Heart left ventricle (tissue), 13 donors: ENCODE data around the gene MANSC1.

Experiments
- POLR2A ChIP-seq, 2 donors: fragments of 450-650 bp; IDR thresholded peaks; one replicate each; pipeline ENCODE4 v1.6.1; 2017; ENCODE audit warnings: antibody characterized with exemption in 2 of 2, mild to moderate bottlenecking in 2 of 2, moderate library complexity in 2 of 2
- TF ChIP-seq, protein P1 (sequence below), 12 donors: fragments of 200-600 bp; sonication (generic) in 4 of 12; IDR thresholded peaks; one replicate each; pipeline versions ENCODE4 v1.5.0 to v1.8.0; 2018 to 2022; ENCODE audit warnings: antibody characterized with exemption in 12 of 12, mild to moderate bottlenecking in 5 of 12
- donor health status: ischemic (EF 13 %, LVEDD 7.1; RV severe dilation, severe dysfunction).
- donor health status: DM: no; HTN: yes; CAD: no.
- donor health status: DM: no; HTN: no; CAD: no.
- donor health status: ischemic (EF 25% LVEDD 6.9; RV normal size, moderate dysfunction).
- donor health status: ischemic (EF 25% LVEDD 5.7; RV mildly dilated, moderate dysfunction).
- donor health status: ischemic (EF 35%, LVEDD 5.7; RV mildly dilated, moderate dysfunction).
- donor health status: nonischemic (EF 11% LVEDD 7.7; RV severe dilation, severe dysfunction).
- donor health status: DM: yes; HTN: yes; CAD: no.
- donor health status: PGD.
- donor health status: ischemic (EF 29% LVEDD 5.4; RV normal size, mild dysfunction).
- donor health status: nonischemic (EF 23%, LVEDD 6.1; RV moderate dilation, normal function).

DNA sequence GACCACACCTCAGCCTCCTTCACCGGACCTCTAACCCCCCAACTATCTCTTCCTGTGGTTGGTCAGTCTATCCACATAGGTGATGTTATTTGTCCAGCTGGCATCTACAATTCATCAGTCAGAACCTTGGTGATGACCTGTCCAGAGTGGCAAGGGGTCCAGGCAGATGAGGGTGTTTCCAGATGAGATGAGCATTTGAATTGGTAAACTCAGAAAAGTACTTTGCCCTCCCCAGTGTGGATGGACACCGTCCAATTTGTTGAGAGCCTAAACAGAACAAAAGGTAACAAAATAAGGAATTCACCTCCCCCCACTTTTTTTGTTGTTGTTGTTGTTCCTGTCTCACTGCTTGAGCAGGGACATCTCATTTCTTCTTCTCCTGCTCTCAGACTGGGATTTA, 48.9 kb downstream of the MANSC1 start:
- TF ChIP-seq, protein P1, sequence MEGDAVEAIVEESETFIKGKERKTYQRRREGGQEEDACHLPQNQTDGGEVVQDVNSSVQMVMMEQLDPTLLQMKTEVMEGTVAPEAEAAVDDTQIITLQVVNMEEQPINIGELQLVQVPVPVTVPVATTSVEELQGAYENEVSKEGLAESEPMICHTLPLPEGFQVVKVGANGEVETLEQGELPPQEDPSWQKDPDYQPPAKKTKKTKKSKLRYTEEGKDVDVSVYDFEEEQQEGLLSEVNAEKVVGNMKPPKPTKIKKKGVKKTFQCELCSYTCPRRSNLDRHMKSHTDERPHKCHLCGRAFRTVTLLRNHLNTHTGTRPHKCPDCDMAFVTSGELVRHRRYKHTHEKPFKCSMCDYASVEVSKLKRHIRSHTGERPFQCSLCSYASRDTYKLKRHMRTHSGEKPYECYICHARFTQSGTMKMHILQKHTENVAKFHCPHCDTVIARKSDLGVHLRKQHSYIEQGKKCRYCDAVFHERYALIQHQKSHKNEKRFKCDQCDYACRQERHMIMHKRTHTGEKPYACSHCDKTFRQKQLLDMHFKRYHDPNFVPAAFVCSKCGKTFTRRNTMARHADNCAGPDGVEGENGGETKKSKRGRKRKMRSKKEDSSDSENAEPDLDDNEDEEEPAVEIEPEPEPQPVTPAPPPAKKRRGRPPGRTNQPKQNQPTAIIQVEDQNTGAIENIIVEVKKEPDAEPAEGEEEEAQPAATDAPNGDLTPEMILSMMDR (IDR thresholded peaks at IDR 0.05), result no peak
- TF ChIP-seq POLR2A (IDR thresholded peaks at IDR 0.05), result no peak
